Pancreas (tissue), 10 donors: ENCODE data around the gene ZBTB4. TPM values are rescaled to one million over a fixed set of nuclear protein-coding genes. Genes with fewer than 3 reads are reported as not detected.

Experiments used
- ATAC-seq, 4 donors: fragments of 200-7000 bp; cut with Tn5 transposase; one replicate each; pipeline versions ENCODE4 v1.8.0 to v1.9.1; 2020; ENCODE audit warnings: mild to moderate bottlenecking in 4 of 4, moderate library complexity in 4 of 4
- DNase-seq, 6 donors: peaks; one replicate each; pipeline ENCODE4 v3.0.0-alpha.2; 2020
- FAIRE-seq: peaks from 2 replicates; lab custom pipeline; 2012; peaks lifted over from hg19 to GRCh38; lab: Jason Lieb, UNC
- H3K27ac ChIP-seq, 4 donors: fragments of 200-600 bp; sonication (generic); 1 replicate in 3 of 4; 2 replicates in 1 of 4; pipeline versions ENCODE4 v1.5.0 to v1.8.0; 2020
- H3K27me3 ChIP-seq, 4 donors: fragments of 200-600 bp; one replicate each; pipeline ENCODE4 v1.8.0; 2021
- H3K36me3 ChIP-seq, 3 donors: fragments of 200-600 bp; sonication (generic) in 1 of 3; one replicate each; pipeline versions ENCODE4 v1.5.0 to v1.8.0; 2020 to 2021
- H3K4me1 ChIP-seq, 3 donors: fragments of 200-600 bp; one replicate each; pipeline ENCODE4 v1.8.0; 2021
- H3K4me3 ChIP-seq, 4 donors: fragments of 200-600 bp; sonication (generic) in 2 of 4; one replicate each; pipeline versions ENCODE4 v1.5.0 to v1.8.0; 2020 to 2021
- H3K9me3 ChIP-seq, 4 donors: fragments of 200-600 bp; one replicate each; pipeline ENCODE4 v1.8.0; 2021
- CTCF ChIP-seq, 4 donors: fragments of 200-600 bp; sonication (generic) in 3 of 4; IDR thresholded peaks; one replicate each; pipeline versions ENCODE4 v1.5.0 to v1.8.0; 2021; ENCODE audit warnings: antibody characterized with exemption in 4 of 4
- WGBS, 2 donors: extraction: QIAGEN DNeasy Blood & Tissue Kit; methylation state at CpG; one replicate each; pipeline ENCODE4 v1.1.7; 2013; 5-methylcytosine and 5-hydroxymethylcytosine counted together
- intact Hi-C, 3 donors: fragments of 100-400 bp; cut with DNase I; formaldehyde crosslinking; loops; one replicate each; pipeline versions ENCODE4 v1.11.1 to v1.14.2; 2022
- polyA plus RNA-seq, 2 donors: library from polyadenylated mRNA; stranded (reverse); fragments of 200-250 nt; gene quantifications; one replicate each; pipeline ENCODE4 v1.2.3, GENCODE V29; 2013
- total RNA-seq, 6 donors: library from RNA; stranded (reverse); fragmentation: NEBNext Ultra II Directional in 4 of 6; extraction: Animal tissue kit (Norgen Biotek cat#: 25700) in 4 of 6; gene quantifications; one replicate each; pipeline versions ENCODE4 v1.2.1 to v1.2.4, GENCODE V29; 2021 to 2023
- donor health status: healthy with polysubstance abuse.
- donor health status: DM: no; HTN: no; CAD: no; lungs with moderate emphysema.
- donor health status: DM: no; HTN: no; CAD: no.
- donor health status: control.
- donor health status: control.
- donor health status: Bipolar disorder and iron deficiency.
- donor health status: DM: yes; HTN: yes; CAD: no.
- donor health status: DM: no; HTN: no; CAD: no.
- donor health status: DM: no; HTN: no; CAD: no.
- donor health status: DM: yes; HTN: yes; CAD: no.

Gene ZBTB4
- total and polyA plus RNA-seq, 8 donors, result 17.3 to 30.2 (median 21.0) TPM

GRCh38 chr17:7502171-7502847 lies 22.9 kb upstream of the ZBTB4 start:
- Histone ChIP-seq H3K4me3 (no peak overlapping the region), H3K4me1 (no peaks in the 10 kb centered on the region), H3K27ac (no peak overlapping the region), H3K27me3 (no peaks in the 10 kb centered on the region), H3K9me3 (no peaks in the 10 kb centered on the region), H3K36me3 (peaks cover 9 to 79% (median 65%) of the 10 kb centered on the region in 3 donors)
- 93 to 94% methylated on average over 20 of the region's 20 CpGs for WGBS, 2 donors
- ATAC-seq (no peak), DNase-seq (no peak), FAIRE-seq (no peak)
- intact Hi-C loops, result no loop called here
- no peak for TF ChIP-seq CTCF (IDR thresholded peaks at IDR 0.05)

- Histone ChIP-seq H3K9me3 (no peaks in the 10 kb centered on the region), H3K27ac (no peak overlapping the region), H3K4me3 (no peak overlapping the region), H3K36me3 (peaks cover 9 to 83% (median 70%) of the 10 kb centered on the region in 3 donors), H3K4me1 (no peaks in the 10 kb centered on the region), H3K27me3 (no peaks in the 10 kb centered on the region)
- no peak for ATAC-seq
- TF ChIP-seq CTCF (IDR thresholded peaks at IDR 0.05), result no peak
- no peak for DNase-seq
- WGBS, 2 donors, result 81 to 82% methylated on average over 14 of the region's 14 CpGs
- intact Hi-C loops, result no loop called here
- no peak for FAIRE-seq
Measured at GRCh38 chr17:7501729-7502128, 22.3 kb upstream of the ZBTB4 start.

GRCh38 chr17:7499161-7499560 lies 19.7 kb upstream of the ZBTB4 start:
- Histone ChIP-seq H3K36me3 (peaks cover 9 to 75% (median 70%) of the 10 kb centered on the region in 3 donors), H3K4me3 (no peak overlapping the region), H3K27ac (no peak overlapping the region), H3K4me1 (no peaks in the 10 kb centered on the region), H3K9me3 (no peaks in the 10 kb centered on the region), H3K27me3 (no peaks in the 10 kb centered on the region)
- no peak for TF ChIP-seq CTCF (IDR thresholded peaks at IDR 0.05)
- DNase-seq (no peak), FAIRE-seq (no peak), ATAC-seq (no peak)
- WGBS, 2 donors, result 83 to 84% methylated on average over 11 of the region's 11 CpGs
- intact Hi-C loops, result no loop called here

GRCh38 chr17:7497636-7498035 lies 18.2 kb upstream of the ZBTB4 start:
- Histone ChIP-seq H3K27me3 (no peaks in the 10 kb centered on the region), H3K9me3 (no peaks in the 10 kb centered on the region), H3K4me1 (no peaks in the 10 kb centered on the region), H3K36me3 (peaks cover 9 to 60% (median 58%) of the 10 kb centered on the region in 3 donors), H3K4me3 (no peak overlapping the region), H3K27ac (no peak overlapping the region)
- no peak for TF ChIP-seq CTCF (IDR thresholded peaks at IDR 0.05)
- ATAC-seq (no peak), FAIRE-seq (no peak), DNase-seq (peak in 1 of 6 donors; percentile 4)
- WGBS, 2 donors, result 91 to 94% methylated on average over 14 of the region's 14 CpGs
- intact Hi-C loops, result no loop called here

GRCh38 chr17:7497228-7497627 lies 17.8 kb upstream of the ZBTB4 start:
- Histone ChIP-seq H3K4me1 (no peaks in the 10 kb centered on the region), H3K36me3 (peaks cover 8 to 56% (median 54%) of the 10 kb centered on the region in 3 donors), H3K4me3 (no peak overlapping the region), H3K27me3 (no peaks in the 10 kb centered on the region), H3K27ac (no peak overlapping the region), H3K9me3 (no peaks in the 10 kb centered on the region)
- no peak for TF ChIP-seq CTCF (IDR thresholded peaks at IDR 0.05)
- DNase-seq, result no peak
- no peak for ATAC-seq
- no peak for FAIRE-seq
- 87 to 89% methylated on average over 10 of the region's 10 CpGs for WGBS, 2 donors
- intact Hi-C loops, result no loop called here
